SU-DHL-6 (cell line): ENCODE results near the gene CRYBG1.

Experiments
- CTCF ChIP-seq: fragments of 200-600 bp; sonication (generic); IDR thresholded peaks from one replicate; pipeline ENCODE4 v1.5.1; 2017; ENCODE audit warnings: antibody characterized with exemption, mild to moderate bottlenecking, low read length, moderate library complexity; ENCODE audit not compliant: insufficient read depth, poor library complexity, severe bottlenecking
- EZH2phosphoT487 ChIP-seq: fragments of 200-600 bp; sonication (generic), shearing (Covaris generic); conservative IDR thresholded peaks from 2 replicates; pipeline ENCODE4 v1.6.1; 2018; ENCODE audit warnings: mild to moderate bottlenecking, antibody characterized with exemption, low read length, moderate library complexity, mixed read lengths

- TF ChIP-seq CTCF (no peak), EZH2phosphoT487 (no peak)
Measured at GRCh38 chr6:106385530-106385929, 25.0 kb downstream of the CRYBG1 start.
